ENCODE results near the gene FRMD5.

Gene FRMD5

DNA sequence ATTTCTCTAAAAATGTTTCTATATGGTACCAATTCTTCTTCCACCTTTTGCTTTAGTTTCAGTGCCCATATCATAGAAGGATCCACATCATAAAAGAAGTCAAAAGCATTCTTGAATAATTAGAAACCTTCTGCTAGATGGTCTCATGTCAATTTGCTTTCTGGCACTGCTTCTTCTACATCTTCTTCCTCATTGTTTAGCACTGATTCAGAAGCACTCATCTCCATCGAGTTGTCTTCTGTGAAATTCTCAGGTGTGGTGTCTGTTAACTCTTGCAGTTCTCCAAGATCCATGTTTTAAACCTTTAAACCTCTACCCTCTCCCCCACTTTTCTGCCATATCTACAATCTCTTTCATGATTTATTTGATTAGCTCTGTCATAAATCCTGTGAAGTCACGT, 213.5 kb downstream of the FRMD5 start:
- H3K4me3 ChIP-seq (ENCODE audit: low read depth, low read length): no peak overlapping the region

DNA sequence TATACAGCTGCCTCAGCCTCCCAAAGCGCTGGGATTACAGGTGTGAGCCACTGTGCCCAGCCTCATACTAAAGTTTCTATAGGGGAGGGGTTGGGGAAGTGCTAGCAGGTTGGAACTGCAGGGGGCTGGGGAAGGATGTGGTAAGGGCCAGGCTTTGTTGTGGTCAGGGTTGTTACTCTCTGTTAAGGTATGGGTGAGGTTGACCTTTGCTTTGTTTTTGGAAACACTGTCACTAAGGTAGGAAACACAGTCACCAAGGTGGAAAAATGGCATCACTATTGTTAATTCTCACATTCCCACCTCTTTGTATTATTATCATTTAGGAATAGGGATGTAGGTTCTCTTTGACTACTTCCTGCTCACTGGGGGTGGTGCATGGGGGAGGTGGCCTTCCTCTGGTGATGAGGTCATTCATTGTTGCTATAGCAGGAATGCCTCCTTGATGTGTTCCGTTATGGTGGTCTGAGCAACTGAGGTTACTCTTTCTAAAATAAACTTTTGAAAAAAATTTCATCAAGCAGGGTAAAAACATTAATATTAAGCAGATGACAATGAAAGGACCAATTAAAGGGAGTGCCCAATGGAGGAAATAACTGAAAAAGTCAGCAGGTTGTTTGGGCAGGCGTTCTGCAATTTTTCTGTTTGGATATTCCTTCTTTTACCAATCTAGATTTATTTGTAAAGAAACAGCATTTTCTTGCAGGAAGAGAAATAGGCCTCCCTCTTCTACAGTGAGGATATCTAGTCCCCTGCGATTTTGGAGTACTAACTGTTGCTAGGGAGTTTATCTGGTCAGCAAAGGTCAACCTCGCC, 217.8 kb downstream of the FRMD5 start:
- no peak overlapping the region for H3K4me3 ChIP-seq (ENCODE audit: low read depth, low read length)

DNA sequence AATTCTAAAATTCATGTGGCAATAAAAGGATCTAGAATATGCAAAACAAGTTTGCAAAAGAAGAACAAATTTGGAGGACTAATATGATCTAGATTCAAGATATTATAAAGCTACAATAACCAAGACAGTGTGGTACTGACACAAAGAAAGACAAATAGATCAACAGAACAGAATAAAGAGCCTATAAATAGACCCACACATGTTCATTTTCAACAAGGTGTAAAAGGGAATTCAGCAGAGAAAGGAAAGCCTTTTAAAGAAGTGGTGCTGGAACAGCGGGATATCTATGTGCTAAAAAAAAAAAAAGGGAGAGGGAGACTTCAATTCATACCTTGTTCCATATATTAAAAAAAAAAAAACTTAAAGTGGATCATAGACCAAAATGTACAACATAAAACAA, 219.3 kb downstream of the FRMD5 start:
- H3K4me3 ChIP-seq (ENCODE audit: low read depth, low read length): no peak overlapping the region

DNA sequence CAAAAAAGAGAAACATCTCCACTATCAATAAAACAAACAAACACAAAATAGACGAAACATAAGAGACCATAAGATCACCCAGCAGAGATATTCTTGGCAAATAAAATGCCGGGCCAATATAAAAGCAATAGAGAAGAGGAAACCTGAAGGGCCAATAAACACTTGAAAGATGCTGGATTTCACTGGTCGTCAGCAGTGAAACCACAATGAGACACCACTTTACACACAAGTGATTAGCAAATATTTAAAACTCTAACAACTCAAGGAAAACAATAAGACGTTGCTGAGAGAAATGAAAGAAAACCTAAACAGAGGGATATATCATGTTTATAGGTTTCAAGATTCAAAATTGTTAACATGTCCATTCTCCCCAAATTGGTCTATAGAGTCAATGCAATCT, 219.7 kb downstream of the FRMD5 start:
- H3K4me3 ChIP-seq (ENCODE audit: low read depth, low read length): no peak overlapping the region

DNA sequence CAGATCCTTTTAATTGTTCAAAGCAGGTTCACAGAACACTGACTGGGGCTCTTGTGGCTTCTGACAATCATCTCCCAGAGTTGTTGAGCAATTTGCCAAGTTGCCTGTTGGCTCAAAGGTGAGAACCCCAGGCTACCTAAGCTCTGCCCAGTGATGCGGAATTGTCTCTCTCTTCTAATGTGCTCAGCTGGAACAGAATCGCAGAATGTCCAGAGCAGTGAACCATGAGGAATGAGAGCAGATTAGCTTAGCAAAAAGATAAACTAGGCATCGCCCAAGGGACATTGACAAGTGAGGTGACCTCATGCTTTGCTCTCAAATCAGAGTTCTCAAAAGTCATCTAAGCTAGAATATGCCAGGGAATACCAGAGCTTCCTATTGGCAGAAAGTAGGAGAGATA, 220.2 kb downstream of the FRMD5 start:
- H3K4me3 ChIP-seq (ENCODE audit: low read depth, low read length): no peak overlapping the region

DNA sequence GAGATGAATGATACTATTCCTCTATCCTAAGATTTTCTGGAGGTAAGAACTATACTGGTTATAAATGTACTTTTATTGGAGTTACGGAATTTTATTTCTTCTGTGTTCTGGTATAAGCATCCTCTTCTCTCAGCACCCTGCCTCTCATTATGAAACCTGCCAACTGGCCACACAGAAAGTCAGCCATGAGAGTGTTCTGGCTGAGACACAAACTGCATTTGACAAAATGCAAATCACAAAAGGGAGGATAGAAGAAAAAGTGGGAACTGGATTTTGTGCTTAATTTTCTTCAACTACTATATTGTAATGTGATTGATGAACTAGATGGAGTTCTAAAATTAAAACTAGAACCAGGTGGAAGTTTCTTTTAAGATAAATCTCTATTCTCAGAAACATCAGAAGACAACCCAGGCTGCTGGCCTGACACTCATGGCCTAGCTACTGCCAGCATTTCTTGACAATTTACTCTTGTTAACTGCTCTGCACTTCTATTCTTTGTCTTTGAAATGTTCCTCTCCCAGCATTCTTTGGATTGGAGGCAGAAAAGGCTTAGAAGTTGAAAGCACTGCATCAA, 225.2 kb downstream of the FRMD5 start:
- H3K4me3 ChIP-seq (ENCODE audit: low read depth, low read length): no peak overlapping the region

DNA sequence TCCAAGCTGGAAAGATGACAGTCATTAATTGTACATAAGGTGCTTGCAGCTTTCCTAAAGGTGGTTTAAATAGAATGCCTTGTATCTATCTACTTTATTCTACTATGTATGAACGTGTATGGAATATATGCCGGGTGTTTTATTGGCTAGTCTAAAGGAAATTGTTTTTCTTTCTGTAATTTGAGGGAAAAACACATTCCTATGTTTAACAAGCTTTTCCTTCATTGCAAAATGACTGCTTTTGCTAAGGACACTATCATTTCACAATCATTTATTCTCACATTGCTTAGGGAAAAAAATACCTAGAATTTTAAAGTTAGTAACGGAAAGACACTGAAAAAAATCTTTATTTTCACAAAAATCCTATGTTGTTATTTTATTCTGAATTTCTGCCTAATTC, 226.5 kb downstream of the FRMD5 start:
- no peak overlapping the region for H3K4me3 ChIP-seq (ENCODE audit: low read depth, low read length)

DNA sequence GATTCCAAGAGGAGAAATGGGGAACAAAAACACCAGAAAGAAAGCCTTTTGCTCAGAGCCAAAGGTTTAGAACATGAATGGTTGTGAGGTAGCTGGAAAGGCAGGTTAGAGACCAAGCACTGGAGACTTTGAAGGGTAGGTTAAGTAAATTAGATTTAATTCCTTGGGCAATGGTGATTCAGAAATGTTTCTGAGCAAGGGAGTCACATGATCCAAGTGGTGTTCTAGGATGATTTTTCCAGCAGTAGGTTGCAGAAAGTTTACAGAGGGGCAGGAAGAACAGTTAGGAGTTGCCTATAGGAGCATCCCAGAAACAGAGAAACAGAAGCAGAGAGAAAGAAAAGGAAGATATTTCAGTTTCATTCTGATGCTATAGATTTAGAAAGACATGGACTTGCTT, 228.4 kb downstream of the FRMD5 start:
- H3K4me3 ChIP-seq (ENCODE audit: low read depth, low read length): no peak overlapping the region

DNA sequence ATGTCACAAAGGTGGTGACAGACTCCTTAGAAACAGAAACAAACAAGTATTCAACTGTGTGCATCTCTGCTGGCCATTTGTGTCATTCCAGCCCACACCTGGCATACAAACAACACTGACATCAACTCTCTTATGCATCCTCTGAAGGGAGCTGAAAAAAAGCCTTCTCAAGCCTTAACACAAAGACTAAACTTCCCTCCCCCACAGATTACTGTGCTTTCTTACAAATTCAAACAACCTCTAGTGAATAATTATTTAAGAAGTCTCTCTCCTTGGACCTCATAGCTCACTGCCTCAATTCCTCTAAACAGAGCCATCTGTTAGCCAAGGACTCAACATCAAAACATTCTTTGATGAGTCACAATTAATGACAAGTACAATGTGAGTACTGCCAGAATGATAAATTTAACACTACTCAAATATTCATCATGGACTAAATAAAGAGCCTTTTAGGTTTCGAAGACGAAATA, 236.2 kb downstream of the FRMD5 start:
- H3K4me3 ChIP-seq (ENCODE audit: low read depth, low read length): no peak overlapping the region

DNA sequence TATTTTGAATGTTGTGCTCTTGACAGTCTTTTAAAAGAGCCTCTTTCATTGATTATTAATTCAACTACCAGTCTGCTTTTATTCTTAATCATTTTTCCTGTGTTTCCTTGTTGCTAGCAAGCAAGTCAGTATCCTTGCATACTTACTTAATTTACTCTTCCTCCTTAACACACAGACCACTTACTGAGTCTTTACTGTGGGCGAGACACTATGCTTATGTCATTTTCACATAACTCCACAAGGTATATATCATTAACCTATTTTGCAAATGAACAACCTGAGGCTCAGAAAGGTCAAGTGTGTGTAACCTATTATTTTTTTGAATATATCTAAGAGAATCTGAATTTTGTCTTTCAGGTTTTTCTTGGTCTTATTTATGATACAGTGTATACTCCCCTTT, 237.3 kb downstream of the FRMD5 start:
- H3K4me3 ChIP-seq (ENCODE audit: low read depth, low read length): no peak overlapping the region

DNA sequence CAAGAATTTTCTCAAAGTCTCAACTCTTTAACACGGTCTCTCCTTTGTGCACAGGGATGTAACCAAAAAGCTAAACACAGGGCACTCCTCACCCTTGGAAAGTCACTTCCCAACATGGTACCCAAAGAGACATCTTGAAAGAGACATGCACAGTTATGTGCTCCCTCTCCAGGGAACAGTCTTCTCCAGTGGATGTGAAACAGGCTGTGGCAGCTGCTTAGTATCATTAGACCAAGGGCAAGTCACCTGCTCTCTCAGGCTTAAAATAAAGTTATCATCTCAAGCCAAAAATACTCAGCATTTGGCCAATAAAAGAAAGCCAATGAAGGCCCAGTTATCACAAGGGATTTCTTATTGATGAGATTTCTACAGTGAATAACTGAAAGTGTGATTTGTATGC, 239.9 kb downstream of the FRMD5 start:
- no peak overlapping the region for H3K4me3 ChIP-seq (ENCODE audit: low read depth, low read length)

DNA sequence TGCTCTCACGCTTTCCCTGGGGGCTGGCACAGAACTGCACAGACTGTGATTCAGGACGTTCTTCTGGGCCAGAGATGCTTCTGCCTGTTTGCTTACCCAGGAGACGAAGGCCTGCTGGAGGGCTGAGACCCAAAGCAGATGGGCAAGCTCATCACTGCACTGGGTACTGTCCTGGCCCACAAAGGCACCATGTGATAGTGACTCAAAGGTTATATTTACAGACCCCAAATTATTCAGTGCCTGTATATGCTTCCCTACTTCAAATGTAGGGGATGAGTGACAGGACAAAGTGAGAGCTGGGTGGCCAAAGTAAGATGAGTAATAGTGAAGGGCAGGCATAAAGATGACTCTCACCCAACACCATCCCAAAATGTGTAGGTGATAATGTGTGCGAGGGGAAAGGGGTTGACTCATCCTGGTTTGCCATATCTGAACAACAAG, 240.9 kb downstream of the FRMD5 start:
- H3K4me3 ChIP-seq (ENCODE audit: low read depth, low read length): no peak overlapping the region

DNA sequence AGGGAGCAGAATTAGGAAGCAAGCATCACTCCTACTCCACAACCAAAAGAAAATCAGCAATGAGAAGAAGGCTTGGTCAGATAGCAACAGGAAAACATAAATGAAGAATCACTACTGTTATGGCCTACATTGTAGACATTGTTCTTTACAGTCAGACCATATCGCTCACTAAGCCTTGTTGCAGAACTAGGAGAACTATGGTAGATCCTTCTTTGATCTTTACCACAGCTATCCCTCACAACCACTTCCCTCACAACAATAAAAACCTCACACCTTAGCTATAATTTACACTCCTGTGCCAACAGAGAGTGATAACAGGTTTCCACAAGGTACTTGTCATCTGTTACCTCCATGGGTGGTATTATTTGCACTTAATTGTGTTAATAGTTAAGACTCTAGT, 241.7 kb downstream of the FRMD5 start:
- no peak overlapping the region for H3K4me3 ChIP-seq (ENCODE audit: low read depth, low read length)

DNA sequence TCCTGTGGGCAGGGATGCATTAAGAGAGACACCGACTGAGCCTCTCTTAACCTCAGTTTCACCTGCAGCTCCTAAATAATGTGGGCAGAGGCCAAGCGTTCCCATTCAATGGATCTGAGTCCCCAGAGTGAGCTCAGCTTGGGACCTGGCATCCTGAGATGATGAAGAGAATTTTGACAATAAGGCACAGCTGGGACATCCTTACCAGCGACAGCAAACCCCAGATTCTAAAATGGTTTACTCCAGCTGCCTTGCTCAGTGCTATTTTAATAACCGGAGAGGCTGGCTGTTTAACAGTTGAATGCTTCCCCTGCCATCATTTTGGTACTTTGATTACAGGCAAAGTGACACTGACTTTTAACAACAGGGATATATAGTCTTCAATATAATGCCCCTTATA, 244.5 kb downstream of the FRMD5 start:
- no peak overlapping the region for H3K4me3 ChIP-seq (ENCODE audit: low read depth, low read length)

DNA sequence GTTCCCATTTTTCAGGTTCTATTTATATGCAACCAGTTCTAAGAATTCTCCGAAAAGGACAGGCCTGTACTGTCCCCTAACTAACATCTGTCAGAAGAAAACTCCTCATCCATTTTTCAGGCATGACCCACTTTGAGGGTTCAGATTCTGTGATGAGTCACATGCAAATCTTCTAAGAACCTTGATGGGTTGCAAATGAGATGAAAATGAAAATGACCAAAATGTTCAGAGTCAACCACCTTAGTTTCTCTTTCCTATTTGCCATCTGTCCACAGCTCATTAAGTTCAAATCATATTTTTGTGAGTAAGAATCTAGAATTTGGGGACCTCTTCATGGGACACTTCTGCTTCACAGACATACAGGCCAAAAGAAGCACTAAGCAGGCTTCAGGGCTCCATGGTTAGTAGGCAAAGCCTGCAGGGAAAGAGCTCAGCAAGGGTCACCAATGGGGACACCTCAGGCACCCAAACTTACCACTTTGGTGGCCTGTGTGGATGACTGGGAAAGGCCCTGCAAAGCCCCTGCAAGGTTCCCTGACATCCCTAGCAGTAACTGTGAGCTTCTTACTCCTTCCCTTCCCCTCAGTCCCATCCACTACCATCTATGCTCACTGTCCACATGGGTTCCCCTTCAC, 246.3 kb downstream of the FRMD5 start:
- no peak overlapping the region for H3K4me3 ChIP-seq (ENCODE audit: low read depth, low read length)

DNA sequence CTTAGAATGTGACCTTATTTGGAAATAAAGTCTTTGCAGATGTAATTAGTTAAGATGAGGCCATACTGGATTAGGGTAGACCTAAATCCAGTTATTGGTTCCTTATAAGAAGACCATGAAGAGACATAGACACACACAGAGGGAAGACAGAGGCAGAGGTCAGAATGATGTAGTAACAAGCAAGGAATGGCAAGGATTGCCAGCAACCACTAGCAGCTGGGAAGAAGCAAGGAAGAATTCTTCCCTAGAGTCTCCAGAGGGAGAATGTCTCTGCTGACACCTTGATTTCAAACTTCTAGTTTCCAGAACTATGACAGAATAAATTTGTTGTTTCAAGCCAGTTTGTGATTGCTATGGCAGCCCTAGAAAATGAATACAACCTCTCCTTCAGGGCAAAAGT, 251.6 kb downstream of the FRMD5 start:
- H3K4me3 ChIP-seq (ENCODE audit: low read depth, low read length): no peak overlapping the region

DNA sequence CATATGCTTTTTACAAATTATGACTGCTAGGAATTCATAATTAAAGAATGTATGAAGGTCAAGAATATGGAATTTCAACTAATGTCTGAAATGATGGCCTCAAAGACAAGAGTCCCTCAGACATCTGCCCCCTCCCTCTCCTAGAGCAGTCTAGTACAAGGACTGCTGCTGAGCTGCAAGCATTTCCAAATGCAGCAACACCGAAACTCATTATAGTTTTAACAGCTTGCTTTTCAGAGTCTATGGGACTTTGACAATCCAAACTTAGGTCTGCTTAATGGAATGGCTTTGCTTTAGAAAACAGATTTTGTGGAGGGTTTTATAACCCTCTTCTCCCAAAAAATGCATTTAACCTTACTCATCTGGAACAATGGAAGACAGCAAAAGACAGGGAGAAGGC, 252.9 kb downstream of the FRMD5 start:
- H3K4me3 ChIP-seq (ENCODE audit: low read depth, low read length): no peak overlapping the region

DNA sequence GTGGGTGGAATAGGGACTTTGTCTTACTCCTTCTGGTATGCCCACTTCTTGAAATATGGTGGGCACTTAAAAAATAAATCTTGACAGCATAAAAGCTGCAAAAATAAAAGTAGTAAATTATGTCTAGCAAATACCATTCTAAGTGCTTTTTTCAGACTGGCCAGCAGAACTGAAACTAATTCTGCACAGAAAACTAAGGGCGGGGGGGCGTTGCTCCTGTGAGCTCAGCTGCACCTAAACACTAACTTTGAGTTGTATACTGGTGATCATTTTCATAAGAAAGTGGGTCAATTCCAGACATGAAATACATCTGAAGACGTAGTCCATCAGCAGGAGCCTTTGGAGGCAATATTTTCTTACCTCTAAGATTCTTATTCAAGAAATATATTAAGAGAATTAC, 253.5 kb downstream of the FRMD5 start:
- H3K4me3 ChIP-seq (ENCODE audit: low read depth, low read length): no peak overlapping the region

DNA sequence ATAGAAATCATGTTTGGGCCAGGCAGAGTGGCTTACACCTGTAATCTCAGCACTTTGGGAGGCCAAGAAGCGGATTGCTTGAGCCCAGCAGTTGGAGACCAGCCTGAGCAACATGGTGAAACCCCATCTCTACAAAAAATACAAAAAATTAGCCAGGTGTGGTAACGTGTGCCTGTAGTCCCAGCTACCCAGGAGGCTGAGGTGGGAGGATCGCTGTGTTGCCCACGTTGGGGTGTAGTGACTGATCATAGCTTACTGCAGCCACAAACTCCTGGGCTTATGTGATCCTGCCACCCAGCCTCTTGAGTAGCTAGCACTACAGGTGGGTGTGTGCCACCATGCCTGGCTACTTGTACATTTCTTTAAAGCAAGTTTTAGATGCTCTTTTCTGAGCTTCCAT, 254.0 kb downstream of the FRMD5 start:
- no peak overlapping the region for H3K4me3 ChIP-seq (ENCODE audit: low read depth, low read length)

DNA sequence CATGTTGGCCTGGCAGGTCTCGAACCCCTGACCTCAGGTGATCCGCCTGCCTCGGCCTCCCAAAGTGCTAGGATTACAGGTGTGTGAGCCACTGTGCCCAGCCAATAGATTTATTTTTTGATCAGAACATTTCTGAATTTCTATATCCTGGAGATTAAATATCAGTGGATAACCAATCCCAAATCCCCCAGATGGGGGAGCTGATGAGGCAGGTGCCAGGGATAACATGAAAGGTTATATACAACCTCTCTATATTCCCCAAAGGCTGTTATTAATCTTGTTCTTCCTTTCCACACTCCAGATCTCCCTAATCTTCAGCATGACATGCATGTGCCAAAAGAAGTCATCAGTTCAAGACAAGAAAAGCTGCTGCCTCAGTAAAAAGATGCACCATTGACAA, 256.0 kb downstream of the FRMD5 start:
- H3K4me3 ChIP-seq (ENCODE audit: low read depth, low read length): no peak overlapping the region

DNA sequence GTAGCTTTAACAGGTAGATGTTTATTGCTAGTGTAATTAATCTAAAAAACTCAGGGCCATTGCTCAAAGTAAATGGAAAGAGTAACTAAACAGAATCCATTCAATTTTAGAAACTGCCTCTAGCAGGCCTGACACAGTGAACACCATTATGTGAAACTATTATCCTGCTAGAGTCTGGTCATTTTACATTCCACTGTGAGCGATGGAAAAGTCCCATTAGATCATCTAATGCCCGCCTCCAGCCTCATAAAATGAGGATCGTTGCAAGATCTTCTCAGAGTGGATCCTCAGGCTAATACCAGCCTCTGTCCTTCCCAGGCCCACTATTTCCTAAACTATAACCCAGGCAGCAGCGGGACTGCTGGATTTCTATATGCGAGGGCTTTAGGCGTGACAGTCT, 260.6 kb downstream of the FRMD5 start:
- no peak overlapping the region for H3K4me3 ChIP-seq (ENCODE audit: low read depth, low read length)

DNA sequence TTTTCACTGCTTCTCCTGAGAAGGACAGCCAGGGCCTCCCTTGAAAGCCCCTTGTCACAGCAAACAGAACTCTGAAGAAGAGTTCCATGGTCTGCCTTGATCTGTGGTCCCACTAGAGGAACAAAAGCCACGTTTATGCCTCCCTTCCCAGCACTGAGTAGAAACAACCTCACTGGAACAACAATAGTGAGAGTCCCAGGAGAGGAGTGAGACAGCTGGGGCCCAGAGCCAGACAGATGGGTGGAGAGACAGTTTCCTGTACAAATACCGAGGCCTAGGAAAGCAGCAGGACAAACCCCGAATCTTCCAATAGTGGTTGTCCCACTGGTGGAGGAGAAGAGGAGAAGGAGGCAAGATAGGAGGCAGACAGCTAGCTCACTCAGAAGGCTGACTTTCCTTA, 262.2 kb downstream of the FRMD5 start:
- H3K4me3 ChIP-seq (ENCODE audit: low read depth, low read length): no peak overlapping the region
